Tongue (tissue), 2 donors: ENCODE data around the gene PCGF3. TPM values are rescaled to one million over a fixed set of nuclear protein-coding genes. Genes with fewer than 3 reads are reported as not detected.
"Not testable (repeated sequence)": the region's sequence is repeated elsewhere in the genome, so short reads cannot be mapped to it uniquely, and the experiment has no call there.

Experiments
- DNase-seq: peaks from one replicate; pipeline ENCODE4 v3.0.0-alpha.2; 2015
- total RNA-seq: library from RNA; depleted of rRNA; stranded (reverse); fragments of >200 nt; gene quantifications from one replicate; pipeline ENCODE4 v1.2.3, GENCODE V29; 2014

PCGF3 gene
- total RNA-seq, 1 donor from 2014 or later, result 62.0 TPM

DNA sequence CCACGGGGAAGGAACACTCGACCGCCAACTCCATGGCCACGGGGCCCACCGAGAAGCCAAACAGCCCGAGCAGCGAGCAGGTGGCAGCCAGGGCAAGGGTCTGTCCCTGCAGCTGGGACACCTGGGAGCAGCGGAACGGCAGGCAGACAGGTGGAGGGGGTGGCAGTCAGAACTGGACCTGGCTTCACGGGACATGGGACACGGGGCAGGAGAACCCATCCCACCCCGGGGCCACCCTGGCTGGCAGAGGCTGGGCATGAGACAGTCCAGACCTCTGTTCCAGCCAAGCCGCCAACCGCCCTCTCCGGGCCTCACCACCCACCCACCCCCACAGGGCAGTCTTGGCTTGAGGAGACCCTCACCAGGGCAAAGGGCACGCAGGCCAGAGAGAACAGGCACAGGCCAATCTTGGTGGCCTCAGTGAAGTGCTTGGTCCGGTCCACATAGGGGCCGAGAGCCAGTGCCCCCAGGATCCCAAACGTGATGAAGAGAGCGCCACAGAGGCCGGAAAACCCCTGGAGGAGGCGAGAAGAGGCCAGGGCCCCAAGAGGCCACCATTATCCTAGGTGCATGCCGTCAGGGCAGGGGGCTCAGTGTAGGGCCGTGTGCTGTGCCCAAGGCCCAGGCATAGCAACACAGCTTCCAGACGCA, 22.3 kb upstream of the PCGF3 start:
- no peak for DNase-seq

DNA sequence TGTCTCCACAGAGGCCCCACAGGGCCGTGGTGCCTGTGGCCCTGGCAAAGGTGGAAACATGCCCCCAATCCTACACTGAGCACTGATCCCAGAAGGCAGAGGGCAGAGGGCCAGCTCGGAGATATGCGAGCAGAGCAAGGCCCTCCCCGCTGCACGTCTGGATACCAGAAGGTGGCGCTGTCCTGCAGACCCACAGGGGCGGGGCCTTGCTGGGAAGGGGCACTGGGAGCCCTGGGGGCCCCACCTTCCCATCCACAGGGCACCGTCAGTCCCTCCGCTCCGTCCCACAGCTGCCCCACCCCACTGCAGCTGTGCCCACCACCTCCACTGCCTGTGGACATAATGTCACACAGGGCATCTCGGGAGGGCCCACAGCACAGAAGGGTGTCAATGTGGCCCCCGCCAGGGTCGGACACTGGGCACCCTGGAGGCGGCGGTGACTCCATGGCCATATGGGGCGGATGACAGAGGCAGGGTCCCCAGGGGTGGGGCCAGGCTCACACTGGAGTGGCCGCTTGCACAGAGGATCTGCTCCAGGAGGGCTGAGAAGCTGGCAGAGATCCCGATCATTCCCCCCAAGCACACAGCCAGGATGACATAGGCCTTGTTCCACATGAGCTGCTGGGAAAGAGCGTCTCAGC, 21.5 kb upstream of the PCGF3 start:
- DNase-seq, result peak; percentile 88

GRCh38 chr4:684623-685327, 20.9 kb upstream of the PCGF3 start:
- no peak for DNase-seq

DNA sequence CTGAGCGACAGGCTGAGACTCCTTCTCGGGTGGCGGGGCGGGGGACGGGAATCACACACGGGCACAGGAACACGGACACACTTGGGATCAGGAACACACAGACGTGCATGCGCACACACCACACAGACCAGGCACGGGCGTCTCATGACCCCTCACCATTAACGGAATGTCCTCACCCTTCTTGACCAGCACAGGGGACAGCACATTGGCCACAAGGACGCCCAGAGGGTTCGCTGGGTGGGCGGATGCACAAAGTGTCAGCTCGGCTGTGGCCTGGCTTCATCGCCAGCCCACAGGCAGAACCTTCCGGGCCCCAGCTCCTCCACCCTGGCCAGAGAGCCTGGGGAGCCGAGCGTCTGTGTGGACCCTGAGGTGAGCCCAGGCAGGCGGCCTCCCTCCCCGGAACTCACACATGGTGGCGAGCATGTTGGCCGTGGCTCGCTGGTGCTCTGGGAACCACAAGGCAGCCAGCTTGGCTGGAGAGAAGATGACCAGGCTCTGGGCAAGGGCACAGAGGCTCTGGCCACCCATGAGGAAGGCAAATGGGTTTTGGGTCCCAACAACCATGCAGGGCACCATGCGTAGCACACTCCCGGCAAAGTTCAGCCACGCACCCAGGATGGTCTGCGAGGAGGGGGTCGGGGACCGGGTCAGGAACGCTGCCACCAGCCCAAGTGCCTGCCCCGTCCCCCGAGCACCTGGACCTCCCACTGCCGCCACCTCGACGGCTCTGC, 19.8 kb upstream of the PCGF3 start:
- no peak for DNase-seq

- DNase-seq, result peak; percentile 33
Measured at GRCh38 chr4:686413-687040, 19.1 kb upstream of the PCGF3 start.

- peak; percentile 42 for DNase-seq
Measured at GRCh38 chr4:687048-687970, 18.3 kb upstream of the PCGF3 start.

- DNase-seq, result no peak
Measured at GRCh38 chr4:687971-688853, 17.4 kb upstream of the PCGF3 start.

- peak; percentile 21 for DNase-seq
Measured at GRCh38 chr4:688854-689681, 16.6 kb upstream of the PCGF3 start, which contains the start of gene SLC49A3. SLC49A3 (minus strand) TSS chr4:689151; CDS start chr4:689127, 24 bp downstream.

DNA sequence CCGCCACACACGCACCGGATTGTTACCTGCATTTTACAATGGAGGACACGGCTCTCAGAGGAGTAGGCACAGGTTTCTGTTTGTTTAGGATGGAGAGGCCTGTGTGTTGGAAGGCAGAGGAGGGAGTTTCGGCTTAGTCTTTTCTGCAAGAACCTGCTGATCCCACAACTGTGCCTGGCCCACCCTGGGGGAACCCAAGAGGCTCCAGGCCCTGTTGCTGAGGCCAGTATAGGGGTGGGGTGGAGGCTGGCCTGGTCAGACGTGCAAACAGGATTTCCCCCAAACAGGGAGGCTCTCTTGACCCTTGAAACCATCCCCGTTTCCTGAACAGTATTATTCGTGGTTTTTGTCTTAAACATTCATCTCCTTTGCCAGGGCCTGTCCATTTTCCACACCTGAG, 15.9 kb upstream of the PCGF3 start:
- DNase-seq, result no peak

DNA sequence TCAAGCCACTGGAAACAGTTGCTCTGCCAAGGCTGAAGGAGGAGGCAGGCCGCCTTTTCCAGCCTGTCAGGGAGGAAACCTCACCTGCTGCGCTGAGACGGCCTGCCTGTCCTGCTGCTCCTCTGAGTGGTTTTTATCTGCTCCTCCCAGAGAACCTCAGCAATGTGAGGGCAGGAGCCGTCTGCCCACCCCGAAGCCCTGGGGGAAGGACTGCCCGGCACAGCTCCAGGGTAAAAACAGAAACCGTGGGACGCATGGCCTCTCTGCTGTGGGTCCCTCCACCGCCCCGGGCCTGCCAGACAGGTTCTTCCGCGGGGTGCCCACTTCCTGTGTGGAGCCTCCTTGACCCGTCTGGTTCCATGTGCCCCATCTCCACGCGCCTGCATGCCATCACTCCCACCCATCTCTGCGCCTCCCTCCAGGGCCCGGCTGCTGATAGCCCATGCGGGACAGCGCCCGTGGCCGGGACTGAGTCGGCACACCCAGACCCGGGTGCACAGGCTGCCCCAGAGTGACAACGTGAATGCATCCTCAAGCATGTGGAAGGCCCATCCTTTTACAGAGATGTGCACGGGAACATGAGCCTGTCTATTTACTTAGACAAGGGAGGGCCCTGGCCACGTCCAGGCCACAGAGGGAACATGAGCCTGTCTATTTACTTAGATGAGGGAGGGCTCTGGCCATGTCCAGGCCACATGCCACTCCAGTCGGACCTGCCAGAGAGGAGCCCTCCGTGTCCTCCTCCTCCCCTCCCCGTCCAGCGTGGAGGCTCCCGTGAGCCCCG, 12.7 kb upstream of the PCGF3 start:
- DNase-seq, result no peak

- not testable (repeated sequence) for DNase-seq
Measured at GRCh38 chr4:694341-694940, 11.2 kb upstream of the PCGF3 start.

GRCh38 chr4:699816-700580, 5.6 kb upstream of the PCGF3 start:
- DNase-seq, result no peak

GRCh38 chr4:700587-701264, 4.9 kb upstream of the PCGF3 start:
- DNase-seq, result no peak

- DNase-seq, result no peak
Measured at GRCh38 chr4:702618-703048, 3.0 kb upstream of the PCGF3 start.

- no peak for DNase-seq
Measured at GRCh38 chr4:703336-704197, 2.1 kb upstream of the PCGF3 start.
